DMS53 treated with DMSO at 0.1 percent for 48 hours (cell line): Measurements from ENCODE around the gene CD84.
"Not testable (repeated sequence)": the region's sequence is repeated elsewhere in the genome, so short reads cannot be mapped to it uniquely, and the experiment has no call there.

Experiments used
- DNase-seq: peaks from one replicate; lab custom pipeline; 2025; ENCODE audit not compliant: unreplicated experiment; lab: John Stamatoyannopoulos, UW

CD84 gene

GRCh38 chr1:160610569-160611242, 31.4 kb upstream of the CD84 start:
- DNase-seq = no peak

GRCh38 chr1:160608941-160609340, 29.6 kb upstream of the CD84 start:
- no peak for DNase-seq

GRCh38 chr1:160608514-160608913, 29.2 kb upstream of the CD84 start:
- DNase-seq = no peak

GRCh38 chr1:160608057-160608456, 28.8 kb upstream of the CD84 start:
- DNase-seq = no peak

GRCh38 chr1:160607672-160608032, 28.4 kb upstream of the CD84 start:
- no peak for DNase-seq

GRCh38 chr1:160607011-160607671, 27.8 kb upstream of the CD84 start:
- DNase-seq = peak; percentile 76

- DNase-seq = no peak
Measured at GRCh38 chr1:160606611-160607010, 27.3 kb upstream of the CD84 start.

GRCh38 chr1:160605792-160606479, 26.6 kb upstream of the CD84 start:
- no peak for DNase-seq

- no peak for DNase-seq
Measured at GRCh38 chr1:160605205-160605604, 25.9 kb upstream of the CD84 start.

GRCh38 chr1:160597705-160598104, 18.4 kb upstream of the CD84 start:
- DNase-seq = no peak

- no peak for DNase-seq
Measured at GRCh38 chr1:160597051-160597450, 17.8 kb upstream of the CD84 start.

- DNase-seq = no peak
Measured at GRCh38 chr1:160590488-160590887, 11.2 kb upstream of the CD84 start.

GRCh38 chr1:160588468-160588867, 9.2 kb upstream of the CD84 start:
- DNase-seq = no peak

GRCh38 chr1:160584784-160585183, 5.5 kb upstream of the CD84 start:
- DNase-seq = no peak

GRCh38 chr1:160582976-160583375, 3.7 kb upstream of the CD84 start:
- DNase-seq = not testable (repeated sequence)

- DNase-seq = no peak
Measured at GRCh38 chr1:160581961-160582360, 2.7 kb upstream of the CD84 start.

GRCh38 chr1:160580221-160580812, 1.0 kb upstream of the CD84 start:
- DNase-seq = no peak

- DNase-seq = no peak
Measured at GRCh38 chr1:160578525-160579191, 638 bp downstream of the CD84 start.

- no peak for DNase-seq
Measured at GRCh38 chr1:160578175-160578524, 1.1 kb downstream of the CD84 start.

GRCh38 chr1:160577671-160578070, 1.6 kb downstream of the CD84 start:
- DNase-seq = no peak

- DNase-seq = no peak
Measured at GRCh38 chr1:160576884-160577283, 2.4 kb downstream of the CD84 start.

- no peak for DNase-seq
Measured at GRCh38 chr1:160576390-160576789, 2.9 kb downstream of the CD84 start.
